Hematopoietic multipotent progenitor cell treated with erythropoietin and hydrocortisone succinate and interleukin-3 and kit ligand, for 6 days (in vitro differentiated cells): ENCODE results near the gene FXYD5.

Experiments
- DNase-seq: peaks from one replicate; pipeline ENCODE4 v3.0.0-alpha.2; 2015

FXYD5 gene

GRCh38 chr19:35154525-35155406 lies at the start of gene FXYD5:
Gene FXYD5 (plus strand): TSS chr19:35154735. CDS start chr19:35155551, 816 bp downstream.
- peak; percentile 87 for DNase-seq

- no peak for DNase-seq
These were observed 49.5 kb upstream of the FXYD5 start for GRCh38 chr19:35105047-35105410.

- no peak for DNase-seq
These were observed 48.9 kb upstream of the FXYD5 start for GRCh38 chr19:35105411-35106290.

- no peak for DNase-seq
These were observed 48.3 kb upstream of the FXYD5 start for GRCh38 chr19:35106291-35106583.

- no peak for DNase-seq
These were observed 47.5 kb upstream of the FXYD5 start for GRCh38 chr19:35106898-35107541.

GRCh38 chr19:35107545-35107944 lies 47.0 kb upstream of the FXYD5 start:
- DNase-seq: no peak

GRCh38 chr19:35108730-35109129 lies 45.8 kb upstream of the FXYD5 start:
- DNase-seq: no peak

- peak; percentile 64 for DNase-seq
These were observed 45.0 kb upstream of the FXYD5 start for GRCh38 chr19:35109395-35110112.

- no peak for DNase-seq
These were observed 43.6 kb upstream of the FXYD5 start for GRCh38 chr19:35110974-35111373.

GRCh38 chr19:35112995-35113688 lies 41.4 kb upstream of the FXYD5 start:
- DNase-seq: no peak

- peak; percentile 79 for DNase-seq
These were observed 40.0 kb upstream of the FXYD5 start for GRCh38 chr19:35114353-35115176.

GRCh38 chr19:35115177-35115951 lies 39.2 kb upstream of the FXYD5 start, which contains the start of gene FXYD3:
Gene FXYD3 (plus strand): TSS chr19:35115823. CDS start chr19:35119377, 3,554 bp downstream.
- no peak for DNase-seq

GRCh38 chr19:35116072-35116801 lies 38.3 kb upstream of the FXYD5 start:
- DNase-seq: no peak

- no peak for DNase-seq
These were observed 37.4 kb upstream of the FXYD5 start for GRCh38 chr19:35117116-35117515.

GRCh38 chr19:35117799-35118198 lies 36.7 kb upstream of the FXYD5 start:
- DNase-seq: no peak

- DNase-seq: peak; percentile 71
These were observed 36.1 kb upstream of the FXYD5 start for GRCh38 chr19:35118268-35119020.

GRCh38 chr19:35119091-35119490 lies 35.4 kb upstream of the FXYD5 start:
- peak; percentile 84 for DNase-seq

GRCh38 chr19:35119578-35120155 lies 34.9 kb upstream of the FXYD5 start:
- DNase-seq: no peak
